ENCODE measurements around the gene TARDBP.

GRCh38 chr1:11037740-11038182 lies 25.3 kb downstream of the TARDBP start:
- TF ChIP-seq CTCF (IDR thresholded peaks at IDR 0.05; ENCODE audit: low read length): peak; percentile 99
- TF ChIP-seq EZH2 (IDR thresholded peaks at IDR 0.05; ENCODE audit: borderline replicate concordance, low read length): no peak

Data from OCI-LY1 (cell line).